ENCODE results near the gene KRTAP5-6.

KRTAP5-6 gene

GRCh38 chr11:1701091-1701807 lies 4.3 kb downstream of the KRTAP5-6 start:
- no peak overlapping the region for H3K9ac ChIP-seq (ENCODE audit: low read length)

GRCh38 chr11:1702506-1702905 lies 5.5 kb downstream of the KRTAP5-6 start:
- Histone ChIP-seq H3K9me3 (ENCODE audit: control insufficient read depth, low read depth, low read length) (peaks cover 7% of the 10 kb centered on the region), H3K9ac (ENCODE audit: low read length) (no peak overlapping the region), H3K4me1 (ENCODE audit: control insufficient read depth, low read depth, low read length) (peaks cover 6% of the 10 kb centered on the region), H3K27ac (ENCODE audit: low read length) (no peak overlapping the region), H3K27me3 (ENCODE audit: control insufficient read depth, insufficient read depth, low read length) (peaks cover 4% of the 10 kb centered on the region), H3K36me3 (ENCODE audit: control insufficient read depth, low read depth, low read length) (no peaks in the 10 kb centered on the region), H3K4me3 (ENCODE audit: low read length) (no peak overlapping the region)

More at GRCh38 chr11:1701091-1701807, 4.3 kb downstream of the KRTAP5-6 start:
- H3K4me3 ChIP-seq (ENCODE audit: low read length), result no peak overlapping the region
- H3K27me3 ChIP-seq (ENCODE audit: control insufficient read depth, insufficient read depth, low read length), result no peaks in the 10 kb centered on the region
- peaks cover 6% of the 10 kb centered on the region for H3K4me1 ChIP-seq (ENCODE audit: control insufficient read depth, low read depth, low read length)
- H3K36me3 ChIP-seq (ENCODE audit: control insufficient read depth, low read depth, low read length), result no peaks in the 10 kb centered on the region
- peaks cover 5% of the 10 kb centered on the region for H3K9me3 ChIP-seq (ENCODE audit: control insufficient read depth, low read depth, low read length)
- H3K27ac ChIP-seq (ENCODE audit: low read length), result no peak overlapping the region

- Histone ChIP-seq H3K4me1 (ENCODE audit: control insufficient read depth, low read depth, low read length) (peaks cover 6% of the 10 kb centered on the region), H3K4me3 (ENCODE audit: low read length) (no peak overlapping the region), H3K9ac (ENCODE audit: low read length) (no peak overlapping the region), H3K36me3 (ENCODE audit: control insufficient read depth, low read depth, low read length) (no peaks in the 10 kb centered on the region), H3K27me3 (ENCODE audit: control insufficient read depth, insufficient read depth, low read length) (peaks cover 5% of the 10 kb centered on the region), H3K9me3 (ENCODE audit: control insufficient read depth, low read depth, low read length) (peaks cover 7% of the 10 kb centered on the region), H3K27ac (ENCODE audit: low read length) (no peak overlapping the region)
Measured at GRCh38 chr11:1703146-1703545, 6.2 kb downstream of the KRTAP5-6 start.

- Histone ChIP-seq H3K36me3 (ENCODE audit: control insufficient read depth, low read depth, low read length) (no peaks in the 10 kb centered on the region), H3K9ac (ENCODE audit: low read length) (no peak overlapping the region), H3K4me3 (ENCODE audit: low read length) (no peak overlapping the region), H3K9me3 (ENCODE audit: control insufficient read depth, low read depth, low read length) (peaks cover 7% of the 10 kb centered on the region), H3K4me1 (ENCODE audit: control insufficient read depth, low read depth, low read length) (peaks cover 6% of the 10 kb centered on the region), H3K27me3 (ENCODE audit: control insufficient read depth, insufficient read depth, low read length) (peaks cover 5% of the 10 kb centered on the region), H3K27ac (ENCODE audit: low read length) (no peak overlapping the region)
Measured at GRCh38 chr11:1705126-1706052, 8.4 kb downstream of the KRTAP5-6 start.

GRCh38 chr11:1706634-1707400 lies 9.8 kb downstream of the KRTAP5-6 start:
- H3K27me3 ChIP-seq (ENCODE audit: control insufficient read depth, insufficient read depth, low read length), result peaks cover 5% of the 10 kb centered on the region
- H3K36me3 ChIP-seq (ENCODE audit: control insufficient read depth, low read depth, low read length), result no peaks in the 10 kb centered on the region
- H3K9ac ChIP-seq (ENCODE audit: low read length), result no peak overlapping the region
- H3K27ac ChIP-seq (ENCODE audit: low read length), result no peak overlapping the region
- H3K4me3 ChIP-seq (ENCODE audit: low read length), result no peak overlapping the region
- no peaks in the 10 kb centered on the region for H3K4me1 ChIP-seq (ENCODE audit: control insufficient read depth, low read depth, low read length)
- H3K9me3 ChIP-seq (ENCODE audit: control insufficient read depth, low read depth, low read length), result peaks cover 7% of the 10 kb centered on the region

GRCh38 chr11:1707751-1708150 lies 10.8 kb downstream of the KRTAP5-6 start:
- Histone ChIP-seq H3K9me3 (ENCODE audit: control insufficient read depth, low read depth, low read length) (peaks cover 7% of the 10 kb centered on the region), H3K36me3 (ENCODE audit: control insufficient read depth, low read depth, low read length) (no peaks in the 10 kb centered on the region), H3K4me1 (ENCODE audit: control insufficient read depth, low read depth, low read length) (no peaks in the 10 kb centered on the region), H3K4me3 (ENCODE audit: low read length) (no peak overlapping the region), H3K27ac (ENCODE audit: low read length) (no peak overlapping the region), H3K27me3 (ENCODE audit: control insufficient read depth, insufficient read depth, low read length) (peaks cover 5% of the 10 kb centered on the region), H3K9ac (ENCODE audit: low read length) (no peak overlapping the region)

- no peak overlapping the region for H3K4me3 ChIP-seq (ENCODE audit: low read length)
- H3K36me3 ChIP-seq (ENCODE audit: control insufficient read depth, low read depth, low read length), result no peaks in the 10 kb centered on the region
- H3K9me3 ChIP-seq (ENCODE audit: control insufficient read depth, low read depth, low read length), result peaks cover 7% of the 10 kb centered on the region
Measured at GRCh38 chr11:1708716-1709115, 11.7 kb downstream of the KRTAP5-6 start.

GRCh38 chr11:1714908-1715885 lies 18.2 kb downstream of the KRTAP5-6 start:
- H3K9me3 ChIP-seq (ENCODE audit: control insufficient read depth, low read depth, low read length), result no peaks in the 10 kb centered on the region
- no peaks in the 10 kb centered on the region for H3K36me3 ChIP-seq (ENCODE audit: control insufficient read depth, low read depth, low read length)
- H3K4me3 ChIP-seq (ENCODE audit: low read length), result no peak overlapping the region
- no peak overlapping the region for H3K27ac ChIP-seq (ENCODE audit: low read length)
- H3K9ac ChIP-seq (ENCODE audit: low read length), result no peak overlapping the region
- H3K27me3 ChIP-seq (ENCODE audit: control insufficient read depth, insufficient read depth, low read length), result no peaks in the 10 kb centered on the region
- no peaks in the 10 kb centered on the region for H3K4me1 ChIP-seq (ENCODE audit: control insufficient read depth, low read depth, low read length)

More at GRCh38 chr11:1708716-1709115, 11.7 kb downstream of the KRTAP5-6 start:
- Histone ChIP-seq H3K9ac (ENCODE audit: low read length) (no peak overlapping the region), H3K4me1 (ENCODE audit: control insufficient read depth, low read depth, low read length) (no peaks in the 10 kb centered on the region), H3K27ac (ENCODE audit: low read length) (no peak overlapping the region), H3K27me3 (ENCODE audit: control insufficient read depth, insufficient read depth, low read length) (peaks cover 5% of the 10 kb centered on the region)

GRCh38 chr11:1717745-1718144 lies 20.8 kb downstream of the KRTAP5-6 start:
- no peak overlapping the region for H3K27ac ChIP-seq (ENCODE audit: low read length)
- H3K9me3 ChIP-seq (ENCODE audit: control insufficient read depth, low read depth, low read length), result no peaks in the 10 kb centered on the region
- H3K9ac ChIP-seq (ENCODE audit: low read length), result no peak overlapping the region
- no peaks in the 10 kb centered on the region for H3K27me3 ChIP-seq (ENCODE audit: control insufficient read depth, insufficient read depth, low read length)
- H3K4me3 ChIP-seq (ENCODE audit: low read length), result no peak overlapping the region
- H3K4me1 ChIP-seq (ENCODE audit: control insufficient read depth, low read depth, low read length), result no peaks in the 10 kb centered on the region
- H3K36me3 ChIP-seq (ENCODE audit: control insufficient read depth, low read depth, low read length), result no peaks in the 10 kb centered on the region

GRCh38 chr11:1718326-1718725 lies 21.3 kb downstream of the KRTAP5-6 start:
- Histone ChIP-seq H3K36me3 (ENCODE audit: control insufficient read depth, low read depth, low read length) (no peaks in the 10 kb centered on the region), H3K9me3 (ENCODE audit: control insufficient read depth, low read depth, low read length) (no peaks in the 10 kb centered on the region), H3K27ac (ENCODE audit: low read length) (no peak overlapping the region), H3K27me3 (ENCODE audit: control insufficient read depth, insufficient read depth, low read length) (no peaks in the 10 kb centered on the region), H3K4me1 (ENCODE audit: control insufficient read depth, low read depth, low read length) (no peaks in the 10 kb centered on the region), H3K9ac (ENCODE audit: low read length) (no peak overlapping the region), H3K4me3 (ENCODE audit: low read length) (no peak overlapping the region)
